Superior temporal gyrus (tissue), 1 donor: ENCODE results near the gene SH3PXD2A.
A peak's percentile ranks its signal among the peaks of the same experiment; 100 is the strongest.

Source experiments
- DNase-seq: peaks from one replicate; pipeline ENCODE4 v3.0.0-alpha.2; 2016; ENCODE audit errors: extremely low spot score

The SH3PXD2A gene

DNA sequence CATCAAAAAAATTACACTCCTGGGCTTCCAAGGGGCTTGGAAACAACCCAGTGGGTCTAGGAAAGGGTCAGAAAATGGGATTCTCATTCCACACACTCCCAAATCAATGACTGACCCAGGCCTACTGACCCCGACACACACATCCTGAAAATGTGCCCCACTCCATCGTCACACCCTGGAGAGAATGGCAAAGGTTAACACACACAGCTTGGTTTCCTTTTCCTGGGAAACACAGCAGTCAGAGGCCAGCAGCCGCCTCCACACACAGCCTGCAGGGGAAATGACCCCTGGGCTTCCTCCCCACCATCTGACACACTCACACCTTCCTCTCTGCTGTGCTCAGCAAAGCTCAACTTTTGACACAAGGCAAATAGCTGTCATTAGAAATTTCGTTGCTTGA is 42.9 kb downstream of the SH3PXD2A start:
- no peak for DNase-seq

DNA sequence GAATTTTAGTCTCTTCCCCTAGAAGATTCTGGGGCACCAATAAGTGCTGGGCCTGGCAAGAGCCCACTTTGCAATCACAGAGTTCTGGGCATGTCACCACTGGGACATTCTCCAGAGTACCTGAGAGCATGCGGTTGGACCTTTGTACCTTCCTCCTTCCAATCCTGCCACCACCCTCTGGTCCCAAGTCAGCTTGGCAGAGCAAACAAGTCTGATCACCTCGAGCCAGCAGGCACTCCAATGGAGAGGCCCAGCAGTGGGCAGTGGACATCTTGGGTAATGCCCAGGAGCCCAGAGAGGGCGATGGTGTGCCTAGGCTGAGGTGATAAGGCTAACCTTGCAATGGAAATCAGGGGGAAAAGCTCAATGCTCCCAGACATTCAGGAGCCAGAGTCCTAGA is 43.4 kb downstream of the SH3PXD2A start:
- DNase-seq, result no peak

DNA sequence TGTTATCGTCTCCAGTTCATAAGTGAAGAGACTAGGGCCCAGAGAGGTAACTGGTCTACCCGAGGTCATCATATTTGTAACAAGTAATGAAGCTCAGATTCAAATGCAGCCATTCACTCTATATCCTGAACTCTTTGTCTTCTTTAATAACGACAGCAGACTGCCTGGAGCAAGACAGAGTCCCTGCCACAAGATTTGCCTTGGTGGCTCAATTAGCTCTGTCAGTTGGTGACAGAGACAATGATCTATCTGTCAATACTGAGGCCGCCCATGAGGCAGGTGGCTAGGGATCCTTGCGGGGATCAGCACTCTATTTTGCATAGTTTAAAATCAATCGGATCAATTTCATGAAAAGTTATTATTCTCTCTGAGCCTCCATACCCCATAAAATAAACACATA is 43.9 kb downstream of the SH3PXD2A start:
- no peak for DNase-seq

DNA sequence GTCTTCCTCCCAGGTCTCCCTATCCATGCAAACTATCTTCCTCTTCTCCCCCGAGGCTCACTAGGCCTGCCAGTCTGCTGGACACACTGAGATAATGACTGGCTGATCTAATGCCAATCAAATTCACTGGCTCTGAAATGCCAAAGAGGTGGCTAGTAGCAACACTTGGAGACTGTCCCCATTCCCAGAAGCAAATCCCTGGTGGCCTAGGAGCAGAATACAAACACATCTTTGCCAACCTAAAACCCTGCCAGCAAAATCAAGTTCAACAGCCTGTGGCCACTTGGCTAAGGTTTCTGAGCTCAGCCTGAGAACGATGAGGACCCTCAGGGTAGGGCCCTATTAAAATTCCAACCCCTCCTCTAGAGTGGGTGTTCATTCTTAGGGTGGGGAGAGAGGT is 46.6 kb downstream of the SH3PXD2A start:
- no peak for DNase-seq

DNA sequence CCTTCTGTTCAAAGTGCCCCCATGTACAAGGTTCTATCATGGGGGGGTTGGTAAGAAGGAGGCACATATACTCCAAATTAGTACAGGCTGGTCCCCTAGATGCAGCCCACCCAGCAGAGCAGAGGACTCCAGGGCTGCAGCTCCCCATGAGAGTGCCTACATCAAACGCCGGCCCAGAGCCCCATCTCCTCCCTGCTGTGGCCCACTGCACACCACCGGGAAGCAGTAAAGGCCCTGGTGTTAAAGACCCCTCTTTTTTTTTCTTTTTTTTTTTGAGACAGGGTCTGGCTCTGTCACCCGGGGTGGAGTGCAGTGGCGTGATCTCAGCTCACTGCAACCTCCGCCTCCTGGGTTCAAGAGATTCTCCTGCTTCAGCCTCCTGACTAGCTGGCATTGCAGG is 47.4 kb downstream of the SH3PXD2A start:
- no peak for DNase-seq

DNA sequence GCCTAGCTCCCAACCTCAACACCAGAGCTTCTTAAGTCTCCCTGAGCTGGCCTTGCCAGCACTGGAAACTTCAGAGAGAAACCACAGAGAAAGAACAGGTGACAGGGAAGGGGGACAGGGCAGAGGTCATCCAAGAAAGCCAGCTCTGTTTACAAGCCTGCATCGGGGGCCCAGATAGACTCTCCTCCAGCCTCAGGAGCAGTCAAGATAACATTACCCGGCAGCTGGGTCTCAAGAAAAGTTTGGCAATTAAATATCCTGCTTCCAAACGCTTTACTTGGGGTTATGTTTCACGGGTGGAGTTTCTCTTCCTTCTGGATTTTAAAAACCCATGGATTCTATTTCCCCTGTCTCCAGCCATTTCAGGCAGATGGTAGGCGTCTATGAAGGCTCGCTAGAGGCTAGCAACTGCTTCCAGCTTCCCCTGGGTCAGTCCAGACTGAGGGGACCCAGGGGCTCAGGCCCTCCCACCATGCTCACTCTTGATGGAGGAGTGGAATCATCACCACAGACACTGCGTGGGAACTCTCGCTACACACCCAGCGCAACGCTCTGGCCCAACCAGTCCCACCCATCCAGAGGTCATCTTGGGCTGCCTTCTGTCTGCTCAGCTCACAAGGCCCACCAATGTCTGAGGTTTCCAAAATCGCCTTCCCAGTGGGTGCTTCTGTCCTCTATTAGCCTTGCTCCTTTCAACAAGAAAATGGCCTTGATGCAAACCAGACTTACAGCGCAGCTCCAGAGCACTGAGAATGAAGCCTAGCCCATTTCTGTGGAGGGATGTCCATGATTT is 48.8 kb downstream of the SH3PXD2A start:
- no peak for DNase-seq

DNA sequence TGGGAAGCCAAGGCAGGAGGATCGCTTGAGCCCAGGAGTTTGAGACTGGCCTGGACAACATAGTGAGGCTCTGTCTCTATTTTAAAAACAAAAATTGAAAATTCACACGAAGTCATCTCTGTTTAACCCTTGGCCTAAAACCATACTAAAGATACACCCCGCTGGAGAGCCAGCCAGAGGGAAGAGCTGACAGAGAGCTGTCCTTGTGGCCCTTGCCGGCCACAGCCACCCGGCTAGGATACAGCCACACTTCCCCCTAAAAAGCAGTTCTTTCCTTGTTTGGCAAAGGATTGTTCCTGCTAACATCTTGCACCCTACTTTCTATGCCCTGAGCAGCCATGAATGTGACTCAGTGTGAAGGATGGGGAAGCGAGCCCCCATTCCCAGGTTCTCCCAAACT is 49.6 kb downstream of the SH3PXD2A start:
- no peak for DNase-seq

DNA sequence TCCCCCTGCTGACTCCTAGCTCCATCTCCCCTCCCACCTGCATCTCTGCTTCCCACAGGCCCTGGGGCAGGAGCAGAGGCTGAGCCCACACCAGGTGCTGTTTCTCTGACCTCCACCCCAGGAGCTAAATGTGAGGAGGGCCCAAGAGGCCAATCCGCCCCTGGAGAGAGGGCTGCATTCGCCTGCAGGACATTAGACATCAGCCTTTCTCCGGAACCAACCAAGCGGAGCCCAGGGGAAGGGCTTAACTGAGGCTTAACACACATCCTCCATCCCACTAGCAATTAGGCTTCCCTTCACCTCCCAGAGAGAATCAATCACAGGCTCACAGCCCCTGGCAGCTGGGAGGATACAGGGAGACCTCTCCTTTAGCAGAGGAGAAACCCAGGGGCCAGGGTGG is 50.5 kb downstream of the SH3PXD2A start:
- DNase-seq, result no peak

DNA sequence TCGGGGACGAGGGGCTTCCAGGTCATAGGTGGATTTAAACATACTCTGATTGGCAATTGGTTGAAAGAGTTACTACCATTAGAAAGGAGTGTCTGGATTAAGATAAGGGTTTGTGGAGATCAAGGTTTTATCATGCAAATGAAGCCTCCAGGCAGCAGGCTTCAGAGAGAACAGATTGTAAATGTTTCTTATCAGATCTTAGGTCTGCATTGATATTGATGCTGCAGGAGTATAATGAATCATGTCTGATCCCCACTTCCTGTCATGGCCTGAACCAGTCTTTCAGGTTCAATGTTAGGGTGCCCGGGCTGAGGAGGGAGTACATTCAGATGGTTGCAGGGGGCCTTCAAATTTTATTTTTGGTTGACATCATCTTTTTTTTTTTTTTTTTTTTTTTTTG is 51.4 kb downstream of the SH3PXD2A start:
- no peak for DNase-seq

DNA sequence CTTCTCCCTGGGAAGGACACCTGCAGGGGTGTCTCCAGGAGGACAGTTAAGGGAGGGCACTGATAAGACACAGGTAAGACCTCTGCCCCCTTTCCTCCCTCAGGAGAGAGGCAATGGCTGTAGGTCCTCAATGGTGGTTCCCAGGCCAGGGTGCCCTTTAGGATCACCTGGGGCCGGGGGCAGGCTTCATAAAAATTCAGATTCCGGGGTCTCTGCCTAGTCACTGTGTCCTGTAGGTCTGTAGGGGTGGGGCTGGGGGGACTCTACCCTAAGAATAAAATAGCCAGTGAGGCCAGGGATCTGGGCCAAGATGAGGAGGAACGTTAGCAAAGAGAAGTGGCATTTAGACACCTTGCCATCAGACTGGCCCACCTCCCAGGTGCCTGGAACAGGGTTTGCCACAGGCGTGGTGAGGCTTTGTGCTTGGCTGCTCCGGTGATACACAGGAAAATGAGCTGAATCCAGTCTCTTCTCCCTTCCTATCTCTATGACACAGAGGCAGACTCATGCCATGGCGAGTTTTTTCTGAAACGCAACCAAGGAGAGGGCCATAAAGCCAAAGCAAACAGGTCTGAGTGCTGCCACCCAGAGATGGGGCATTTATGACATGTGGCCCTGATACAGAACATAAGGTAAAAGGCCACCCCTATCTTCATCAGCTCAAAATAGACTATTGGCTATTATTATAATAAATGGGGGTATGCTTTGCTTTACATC is 52.6 kb downstream of the SH3PXD2A start:
- no peak for DNase-seq

DNA sequence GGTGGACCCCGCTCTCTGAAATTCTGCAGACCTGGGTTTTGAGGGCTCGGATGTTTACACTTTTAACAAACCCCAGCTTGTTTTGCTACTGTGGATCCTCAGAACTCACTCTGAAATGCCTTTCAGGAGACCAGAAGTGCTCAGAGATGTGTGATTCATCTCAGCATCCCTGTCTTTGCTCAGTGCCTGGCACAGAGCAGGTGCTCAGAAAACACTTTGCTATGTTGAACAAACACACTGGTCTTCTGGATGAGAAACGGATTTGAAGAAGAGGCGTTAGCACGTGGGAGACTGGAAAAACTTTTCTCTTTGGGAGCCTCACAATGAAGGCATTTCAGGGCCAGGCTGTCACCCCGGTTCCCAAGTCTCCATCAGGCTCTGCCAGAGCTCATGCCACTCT is 53.3 kb downstream of the SH3PXD2A start:
- peak; percentile 47 for DNase-seq

DNA sequence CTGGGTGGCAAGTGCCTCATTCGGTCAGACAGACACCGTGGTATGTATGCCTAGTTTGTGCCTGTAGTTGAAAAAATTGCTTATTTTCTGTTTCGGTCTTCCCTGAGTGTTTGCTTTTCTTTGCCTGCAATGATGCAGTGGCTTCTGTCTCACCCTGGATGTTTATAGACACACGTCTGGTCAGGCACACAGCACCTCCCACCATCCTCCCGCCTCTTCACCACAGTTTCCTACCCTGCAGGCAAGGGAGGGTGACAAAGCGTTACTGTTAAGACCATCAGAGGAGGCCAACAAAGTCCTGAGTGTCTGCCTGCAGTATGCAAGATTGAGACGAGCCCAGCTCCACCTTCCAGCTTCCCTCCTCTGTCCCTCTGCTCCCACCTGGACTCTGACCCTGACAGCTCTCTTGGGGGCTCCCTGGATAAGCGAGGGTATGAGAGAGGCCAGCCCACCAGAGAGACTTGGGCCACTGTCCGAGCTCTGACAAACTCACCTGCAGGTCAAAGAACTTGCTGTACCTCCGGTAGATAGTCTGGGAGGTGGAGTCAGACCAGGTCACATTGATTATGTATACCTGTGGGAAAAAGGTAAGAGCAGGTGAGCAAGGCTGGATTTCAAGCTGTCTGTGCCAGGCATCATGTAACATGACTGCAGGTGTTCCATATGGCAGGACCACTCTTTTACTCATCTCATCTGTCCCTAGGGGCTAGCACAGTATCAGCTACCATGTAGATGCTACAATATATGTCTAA is 54.4 kb downstream of the SH3PXD2A start:
- DNase-seq, result no peak

DNA sequence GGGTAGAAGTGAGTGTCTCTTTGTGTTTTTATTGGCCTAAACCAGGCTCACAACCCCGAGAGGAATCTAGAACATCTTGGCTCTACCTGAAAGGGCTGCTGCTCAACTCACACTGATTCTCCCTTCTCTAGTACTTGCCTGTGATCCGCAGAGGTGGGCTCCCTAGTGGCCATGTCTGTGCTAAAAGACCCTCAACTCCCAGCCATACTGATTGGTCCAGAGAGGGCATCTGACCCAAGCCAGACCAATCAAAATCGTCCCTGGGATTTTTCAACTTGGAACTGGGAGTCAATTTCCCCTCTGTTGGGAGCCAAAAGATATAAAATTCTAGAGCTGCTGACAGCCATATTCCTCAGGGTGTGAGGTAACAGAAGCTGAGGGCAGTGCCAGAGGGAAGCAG is 55.3 kb downstream of the SH3PXD2A start:
- DNase-seq, result no peak

DNA sequence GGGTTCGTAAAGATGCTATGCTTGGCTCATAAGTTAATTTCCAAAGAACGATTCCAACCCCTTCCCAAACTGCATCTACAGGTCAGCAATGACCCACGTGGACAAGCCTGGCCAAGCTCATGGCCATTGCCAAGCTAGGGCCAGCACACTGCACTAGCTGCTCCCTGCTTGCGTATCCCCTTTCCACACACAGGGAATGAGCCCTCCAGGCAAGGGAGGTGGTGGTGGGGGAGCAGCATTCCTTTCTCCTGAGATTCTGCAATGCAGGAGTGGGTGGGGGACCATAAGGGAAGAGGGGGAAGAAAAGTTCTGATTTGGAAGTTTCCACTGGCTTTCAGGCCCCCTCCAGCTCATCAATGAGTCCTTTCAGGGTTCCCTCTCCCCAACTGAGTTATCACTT is 56.0 kb downstream of the SH3PXD2A start:
- DNase-seq, result no peak

DNA sequence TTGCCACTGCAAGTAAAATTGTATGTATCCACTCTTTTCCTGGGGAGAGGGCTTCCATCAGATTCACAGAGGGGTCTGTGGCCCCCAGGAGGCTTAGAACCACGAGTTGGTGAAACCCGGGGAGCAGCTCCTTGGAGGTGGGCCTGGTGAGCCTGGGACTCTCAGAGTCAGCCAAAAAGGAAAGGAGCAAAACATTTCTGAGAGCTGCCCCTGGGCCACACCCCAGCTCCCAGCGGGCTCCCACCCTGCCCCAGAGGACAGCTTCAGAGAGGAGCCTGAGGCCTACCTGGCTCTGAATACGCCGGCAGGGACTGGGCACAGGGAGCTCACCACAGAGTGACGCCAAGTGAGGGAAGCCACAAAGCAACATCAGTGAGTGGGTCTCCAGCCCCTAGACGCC is 56.9 kb downstream of the SH3PXD2A start:
- DNase-seq, result no peak

DNA sequence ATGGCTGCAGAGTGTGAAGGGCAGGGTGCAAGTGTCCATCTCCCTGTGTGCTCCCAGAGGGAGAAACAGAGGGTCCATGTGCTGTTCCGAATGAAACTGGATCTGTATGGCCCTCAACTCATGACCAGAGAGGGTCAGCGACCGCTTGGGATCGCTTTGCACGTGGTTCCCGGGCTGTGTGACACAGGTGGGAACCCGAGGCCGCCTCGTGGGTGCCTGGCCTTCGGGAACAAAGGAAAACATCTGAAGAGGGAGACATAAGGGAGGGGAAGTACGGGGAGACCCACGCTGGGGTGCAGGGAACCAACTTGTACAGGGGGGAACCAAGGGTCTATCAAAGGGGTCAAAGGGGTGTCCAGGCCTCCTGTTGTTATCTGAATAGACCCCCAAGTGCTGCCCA is 57.5 kb downstream of the SH3PXD2A start:
- DNase-seq, result no peak

DNA sequence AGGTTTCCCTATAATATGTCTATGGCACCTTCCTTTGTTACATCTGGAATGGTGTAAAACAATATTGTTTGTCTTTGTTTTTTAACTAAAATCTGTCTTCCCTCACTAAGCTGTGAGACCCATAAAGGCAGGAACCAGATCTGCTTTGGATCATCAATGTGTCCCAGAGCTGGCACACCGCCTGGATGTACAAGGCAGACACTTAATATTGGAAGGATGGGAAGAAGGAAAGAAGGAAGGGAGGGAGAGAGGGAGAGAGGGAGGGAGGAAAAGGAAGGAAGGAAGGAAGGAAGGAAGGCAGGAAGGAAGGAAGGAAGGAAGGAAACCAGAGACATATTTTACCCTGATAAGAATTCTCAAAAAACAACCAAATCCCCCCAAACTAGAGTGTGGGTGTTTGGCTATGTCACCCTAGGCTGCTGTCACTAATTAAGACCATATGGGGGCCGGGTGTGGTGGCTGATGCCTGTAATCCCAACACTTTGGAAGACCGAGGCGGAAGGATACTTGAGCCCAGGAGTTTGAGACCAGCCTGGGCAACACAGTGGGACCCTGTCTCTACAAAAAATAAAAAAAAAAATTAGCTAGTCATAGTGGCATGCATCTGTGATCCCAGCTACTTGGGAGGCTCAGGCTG is 59.6 kb downstream of the SH3PXD2A start:
- no peak for DNase-seq

DNA sequence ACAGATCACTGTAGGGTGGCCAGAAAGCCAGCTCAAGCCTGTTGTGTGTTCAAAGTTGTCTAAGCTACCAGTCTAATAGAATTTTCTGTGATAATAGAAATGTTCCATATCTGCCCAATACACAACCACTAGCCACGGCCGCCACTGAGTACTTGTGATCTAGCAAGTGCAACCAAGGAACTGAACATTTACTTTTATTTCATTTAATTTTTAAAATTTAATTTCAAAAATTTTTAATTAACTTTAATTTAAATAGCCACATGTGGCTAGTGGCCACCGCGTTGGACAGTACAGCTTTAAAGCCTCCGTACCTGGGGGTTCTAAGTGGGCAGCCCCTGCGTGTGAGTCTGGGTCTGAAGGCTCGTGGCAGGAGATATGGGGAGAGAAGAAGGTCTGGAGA is 60.4 kb downstream of the SH3PXD2A start:
- DNase-seq, result no peak

DNA sequence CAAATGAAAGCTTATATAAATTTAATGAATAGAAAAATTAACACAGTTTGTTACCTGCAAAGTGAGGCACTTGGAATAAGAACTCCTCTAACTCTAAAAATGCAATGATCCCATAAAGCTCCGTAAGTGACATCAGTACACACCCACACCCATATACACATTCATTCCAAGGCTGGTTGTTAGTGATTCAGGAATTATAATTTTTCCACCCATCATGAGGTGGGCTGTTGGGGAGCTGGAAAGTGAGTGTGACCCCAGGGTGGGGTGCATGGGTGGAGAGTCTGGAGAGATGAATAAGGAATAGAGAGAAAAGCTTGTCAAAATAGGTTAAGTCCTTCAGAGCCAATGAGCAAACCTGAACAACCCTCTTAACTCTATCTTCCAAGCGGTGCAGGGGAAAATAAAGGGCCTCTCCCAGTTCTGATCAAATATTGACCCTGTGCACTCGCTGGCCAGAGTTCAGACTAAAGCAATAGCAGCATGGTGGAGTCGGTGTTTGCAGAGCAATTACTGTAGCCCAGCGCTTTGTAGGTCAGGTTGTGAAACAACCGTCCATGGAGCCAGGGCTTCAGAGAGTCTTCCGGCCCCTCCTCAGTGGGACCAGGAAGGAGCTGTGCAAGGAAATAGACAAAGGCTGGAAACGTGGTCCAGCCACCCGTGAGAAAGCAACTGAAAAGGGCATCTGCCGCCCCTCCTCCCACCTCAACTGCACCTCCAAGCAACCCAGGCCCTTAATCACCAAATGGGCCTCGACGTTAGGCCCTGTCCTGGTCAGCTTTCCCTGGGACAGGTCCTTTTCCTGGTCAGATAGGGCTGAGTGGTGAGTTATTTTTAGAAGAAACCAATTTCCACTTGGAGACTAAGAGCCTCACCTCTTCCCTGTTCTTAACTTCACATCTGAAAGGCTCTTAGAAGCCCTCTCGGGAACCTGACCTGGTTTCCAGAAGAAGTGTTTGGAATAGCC is 61.2 kb downstream of the SH3PXD2A start:
- DNase-seq, result no peak

DNA sequence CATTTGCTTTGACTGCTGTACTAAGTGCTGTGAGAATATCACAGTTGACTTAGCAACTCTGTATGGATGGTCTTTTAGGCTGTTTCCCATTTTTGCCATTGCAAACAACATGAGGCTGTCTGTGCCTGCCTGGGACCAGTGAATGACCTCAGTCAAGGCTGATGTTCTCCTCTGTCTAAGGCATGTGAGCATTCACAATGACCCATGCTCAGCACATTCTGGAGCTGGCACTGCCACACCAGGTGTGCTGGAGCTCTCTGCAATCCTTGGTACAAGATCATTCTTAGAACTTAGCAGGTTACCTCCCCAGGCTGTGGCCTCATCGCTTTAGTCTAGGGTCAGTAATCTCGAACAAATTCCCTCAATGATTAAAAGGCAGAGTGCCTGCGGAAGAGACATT is 61.9 kb downstream of the SH3PXD2A start:
- DNase-seq, result no peak

DNA sequence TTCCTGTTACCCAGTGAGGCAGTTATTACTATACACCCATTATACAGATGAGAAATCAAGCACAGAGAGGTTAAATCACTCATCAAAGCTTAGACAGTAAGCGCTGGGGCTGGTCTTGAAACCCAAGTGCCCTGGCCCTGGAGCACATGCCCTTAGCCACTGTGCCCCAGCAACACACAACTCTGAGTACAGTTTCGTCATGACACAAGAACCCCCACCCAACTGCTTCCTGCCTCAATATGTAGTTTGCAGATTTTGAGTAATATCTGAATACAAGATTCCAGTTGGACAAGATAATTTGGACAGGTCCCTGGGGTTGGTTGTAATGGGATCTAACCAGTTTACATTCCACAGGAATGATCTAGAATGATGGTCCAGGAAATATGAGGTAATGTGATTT is 62.8 kb downstream of the SH3PXD2A start:
- DNase-seq, result no peak
